Mammary epithelial cell (primary cell): ENCODE results near the gene RGPD5.
"Not testable (repeated sequence)": the region's sequence is repeated elsewhere in the genome, so short reads cannot be mapped to it uniquely, and the experiment has no call there.

ENCODE experiments used
- CTCF ChIP-seq, 2 donors: IDR thresholded peaks in 1 of 2; conservative IDR thresholded peaks in 1 of 2; 2 replicates each; pipeline ENCODE4 v1.5.1; 2011 to 2012; ENCODE audit warnings: inconsistent platforms in 2 of 2, low read length in 2 of 2, mild to moderate bottlenecking in 2 of 2, control low read depth in 1 of 2, low read depth in 1 of 2; ENCODE audit not compliant: insufficient read depth in 1 of 2; ENCODE audit errors: extremely low read depth in 1 of 2
- EZH2 ChIP-seq: IDR thresholded peaks from 2 replicates; pipeline ENCODE4 v1.6.1; 2012; ENCODE audit warnings: low read length, inconsistent platforms, borderline replicate concordance

- TF ChIP-seq CTCF (conservative IDR thresholded peaks at IDR 0.05 in 1 of 2, IDR thresholded peaks at IDR 0.05 in 1 of 2; ENCODE audit: extremely low read depth in 1 of 2, insufficient read depth in 1 of 2, low read depth in 1 of 2, low read length in 2 of 2); EZH2: not testable (repeated sequence)
Measured at GRCh38 chr2:109766886-109767578, 27.1 kb upstream of the RGPD5 start.
